K562 (cell line): ENCODE results near the gene ASB6. TPM values are rescaled to one million over a fixed set of nuclear protein-coding genes. Genes with fewer than 3 reads are reported as not detected.

Source experiments
- ATAC-seq: fragments of 200-7000 bp; cut with Tn5 transposase; 3 replicates; pipeline ENCODE4 v1.9.1; 2020; ENCODE audit warnings: moderate library complexity
- BruUV-seq: library from RNA; stranded (reverse); fragments of 400-500 nt; replicated peaks from 2 replicates; lab custom pipeline; 2021; lab: Mats Ljungman, UMichigan
- CTCF ChIA-PET: fragments of 300-600 bp; formaldehyde crosslinking; extraction: SDS; loops from one replicate; lab custom pipeline; 2021; ENCODE audit warnings: low intra/inter-chr PET ratio; lab: Yijun Ruan, JAX
- POLR2A ChIA-PET: fragments of 300-600, 350-650 bp; sonication (Branson Sonifier 250); formaldehyde crosslinking; extraction: SDS; loops from one replicate; lab custom pipeline; 2021; ENCODE audit warnings: antibody characterized with exemption, inconsistent platforms; lab: Yijun Ruan, JAX
- DNase-seq, 4 experiments: peaks; one replicate each; pipeline versions ENCODE4 v3.0.0 to v3.0.0-alpha.2; 2011 to 2018; ENCODE audit warnings: low spot score in 3 of 4, mixed read lengths in 3 of 4; ENCODE audit errors: extremely low read depth in 1 of 4
- FAIRE-seq: peaks from 2 replicates; lab custom pipeline; 2011; peaks lifted over from hg19 to GRCh38; lab: Jason Lieb, UNC
- H2AFZ ChIP-seq: 2 replicates; pipeline ENCODE4 v1.6.0; 2011; ENCODE audit warnings: low read depth, low read length, control low read depth, inconsistent platforms
- H3K27ac ChIP-seq: fragments of 200-600 bp; 3 replicates; pipeline ENCODE4 v1.8.0; 2011; ENCODE audit warnings: low read depth, mild to moderate bottlenecking, control low read depth, inconsistent platforms, low read length, moderate library complexity, mixed read lengths; ENCODE audit errors: extremely low read depth
- H3K27me3 ChIP-seq, 2 experiments: fragments of 300-600 bp in 1 of 2; 2 replicates in 1 of 2; 3 replicates in 1 of 2; pipeline versions ENCODE4 v1.6.0 to v1.8.0; 2011; ENCODE audit warnings: inconsistent platforms in 2 of 2, low read length in 2 of 2, mild to moderate bottlenecking in 1 of 2, mixed read lengths in 1 of 2, moderate library complexity in 1 of 2; ENCODE audit not compliant: control insufficient read depth in 2 of 2, insufficient read depth in 2 of 2
- H3K36me3 ChIP-seq: fragments of 300-600 bp; 3 replicates; pipeline ENCODE4 v1.8.0; 2011; ENCODE audit warnings: mild to moderate bottlenecking, low read length, inconsistent platforms; ENCODE audit not compliant: control insufficient read depth, insufficient read depth
- H3K4me1 ChIP-seq, 2 experiments: fragments of 200-600 bp in 1 of 2; replicated peaks in 1 of 2; 2 replicates in 1 of 2; 3 replicates in 1 of 2; pipeline versions ENCODE4 v1.5.1 to v1.8.0; 2011; ENCODE audit warnings: inconsistent platforms in 2 of 2, low read length in 2 of 2, mild to moderate bottlenecking in 1 of 2, mixed read lengths in 1 of 2, moderate library complexity in 1 of 2; ENCODE audit not compliant: control insufficient read depth in 2 of 2, insufficient read depth in 2 of 2
- H3K4me2 ChIP-seq: 2 replicates; pipeline ENCODE4 v1.6.1; 2011; ENCODE audit warnings: low read length, control low read depth, inconsistent platforms, mixed read lengths; ENCODE audit not compliant: insufficient read depth
- H3K4me3 ChIP-seq: fragments of 200-600 bp; sonication (generic), shearing (Covaris generic); 2 replicates; pipeline ENCODE4 v1.5.1; 2016; ENCODE audit warnings: control low read depth, inconsistent platforms
- H3K79me2 ChIP-seq: fragments of 200-600 bp; 3 replicates; pipeline ENCODE4 v1.8.0; 2011; ENCODE audit warnings: low read length, inconsistent platforms; ENCODE audit not compliant: control insufficient read depth, insufficient read depth
- H3K9ac ChIP-seq, 2 experiments: 2 replicates each; pipeline versions ENCODE4 v1.6.0 to v1.6.1; 2011; ENCODE audit warnings: low read depth in 2 of 2, low read length in 2 of 2, control low read depth in 1 of 2, inconsistent platforms in 1 of 2, mild to moderate bottlenecking in 1 of 2, mixed read lengths in 1 of 2; ENCODE audit not compliant: insufficient read depth in 1 of 2
- H3K9me1 ChIP-seq: one replicate; pipeline ENCODE4 v1.6.0; 2011; ENCODE audit warnings: inconsistent platforms, mild to moderate bottlenecking, low read length, moderate library complexity; ENCODE audit not compliant: control insufficient read depth, insufficient read depth
- H3K9me3 ChIP-seq: replicated peaks from 2 replicates; pipeline ENCODE4 v1.5.1; 2011; ENCODE audit warnings: low read depth, low read length, inconsistent platforms; ENCODE audit not compliant: control insufficient read depth, insufficient read depth
- H4K20me1 ChIP-seq: replicated peaks from 2 replicates; pipeline ENCODE4 v1.6.1; 2011; ENCODE audit warnings: low read length, inconsistent platforms, mixed read lengths; ENCODE audit not compliant: control insufficient read depth, insufficient read depth
- BCOR ChIP-seq: fragments of 450-650 bp; IDR thresholded peaks from 2 replicates; pipeline ENCODE4 v1.6.1; 2016
- E2F1 ChIP-seq: sonication (generic); formaldehyde crosslinking; IDR thresholded peaks from 2 replicates; pipeline ENCODE4 v1.8.1; 2023; ENCODE audit warnings: mild to moderate bottlenecking, missing genetic modification reagents, moderate library complexity
- GABPA ChIP-seq: fragments of 200-800 bp; sonication (Bioruptor generic); conservative IDR thresholded peaks from 2 replicates; pipeline ENCODE4 v1.6.1; 2016; ENCODE audit warnings: low read depth, missing genetic modification characterization, missing compliant biosample characterization
- GATAD2A ChIP-seq: fragments of 450-650 bp; IDR thresholded peaks from 2 replicates; pipeline ENCODE4 v1.6.1; 2017
- NCOA6 ChIP-seq: fragments of 450-650 bp; IDR thresholded peaks from 2 replicates; pipeline ENCODE4 v1.6.1; 2017; ENCODE audit warnings: mild to moderate bottlenecking
- NR2C1 ChIP-seq, 2 experiments: fragments of 450-650 bp; IDR thresholded peaks; 2 replicates each; pipeline ENCODE4 v1.6.1; 2017; ENCODE audit warnings: mild to moderate bottlenecking in 2 of 2, antibody characterized with exemption in 1 of 2, inconsistent platforms in 1 of 2, missing compliant biosample characterization in 1 of 2, missing genetic modification characterization in 1 of 2
- PURB ChIP-seq: sonication (generic); formaldehyde crosslinking; IDR thresholded peaks from 2 replicates; pipeline ENCODE4 v1.9.0; 2021; ENCODE audit warnings: low read depth, mild to moderate bottlenecking, missing genetic modification reagents
- SIX5 ChIP-seq, 2 experiments: IDR thresholded peaks; 2 replicates each; pipeline ENCODE4 v1.6.1; 2011; ENCODE audit warnings: low read length in 2 of 2, borderline replicate concordance in 1 of 2, low read depth in 1 of 2, mild to moderate bottlenecking in 1 of 2, moderate library complexity in 1 of 2; ENCODE audit not compliant: insufficient read depth in 1 of 2
- SOX6 ChIP-seq: fragments of 450-650 bp; IDR thresholded peaks from 2 replicates; pipeline ENCODE4 v1.6.1; 2014; ENCODE audit warnings: mild to moderate bottlenecking
- SRF ChIP-seq, 2 experiments: fragments of 250-450, 450-650 bp in 1 of 2; sonication (Bioruptor Pico) in 1 of 2; sonication (generic) in 1 of 2; formaldehyde crosslinking; IDR thresholded peaks; 2 replicates each; pipeline versions ENCODE4 v1.5.0 to v1.5.1; 2020 to 2022; ENCODE audit warnings: mild to moderate bottlenecking in 1 of 2, missing genetic modification reagents in 1 of 2
- ZBTB33 ChIP-seq: sonication (generic); formaldehyde crosslinking; IDR thresholded peaks from 2 replicates; pipeline ENCODE4 v1.8.1; 2023; ENCODE audit warnings: mild to moderate bottlenecking, missing genetic modification reagents
- ZC3H11A ChIP-seq: IDR thresholded peaks from 2 replicates; pipeline ENCODE4 v1.6.1; 2012; ENCODE audit warnings: low read depth, low read length, improper control_type of control experiment
- ZFP36 ChIP-seq: fragments of 150-350 bp; IDR thresholded peaks from 2 replicates; pipeline ENCODE4 v1.6.1; 2018; ENCODE audit warnings: low read length, low read depth; ENCODE audit not compliant: partially characterized antibody
- ZNF436 ChIP-seq: fragments of 250-450, 450-650 bp; sonication (Bioruptor Pico); formaldehyde crosslinking; IDR thresholded peaks from 2 replicates; pipeline ENCODE4 v1.7.0; 2020; ENCODE audit warnings: mild to moderate bottlenecking
- WGBS: fragments of 100-300 bp; shearing (Covaris generic); methylation state at CpG from one replicate; pipeline ENCODE4 v1.1.6; 2016; ENCODE audit warnings: low coverage, mixed read lengths; ENCODE audit not compliant: insufficient coverage; ENCODE audit errors: missing lambda C conversion rate; 5-methylcytosine and 5-hydroxymethylcytosine counted together
- in situ Hi-C: fragments of 300-500 bp; cut with MboI; formaldehyde crosslinking; loops from 4 replicates; pipeline ENCODE4 v1.15.0; 2018; ENCODE audit warnings: inconsistent platforms, mixed read lengths
- intact Hi-C: fragments of 100-400 bp; cut with micrococcal nuclease; formaldehyde crosslinking; loops from 2 replicates; pipeline ENCODE4 v1.14.2; 2022
- polyA plus RNA-seq, 8 experiments: library from polyadenylated mRNA; depleted of rRNA in 4 of 8; stranded (reverse) in 5 of 8; unstranded in 3 of 8; fragments of >200 nt; fragmentation: Nextera tagmentation in 2 of 8; fragmentation: Illumina TruSeq in 1 of 8; extraction: Ambion mirVana in 2 of 8; extraction: Trizol in 1 of 8; gene quantifications; 2 replicates each; pipeline versions ENCODE4 v1.2.1 to v1.2.3, GENCODE V29; 2011 to 2014; ENCODE audit warnings: inconsistent platforms in 1 of 8, missing spikeins in 1 of 8
- total RNA-seq, 7 experiments: library from RNA; depleted of rRNA in 6 of 7; stranded (reverse); fragments of >200 nt in 6 of 7; fragmentation: Illumina TruSeq in 2 of 7; extraction: Trizol in 2 of 7; gene quantifications; 2 replicates each; pipeline versions ENCODE4 v1.2.1 to v1.2.3, GENCODE V29; 2011 to 2021; ENCODE audit warnings: low replicate concordance in 1 of 7
- TF ChIP-seq, protein P1 (sequence below): fragments of 450-650 bp; IDR thresholded peaks from 2 replicates; pipeline ENCODE4 v1.6.1; 2018; ENCODE audit warnings: mild to moderate bottlenecking, low read depth; ENCODE audit not compliant: partially characterized antibody

Gene ASB6
- total and polyA plus RNA-seq, 9 of the 15 experiments (the other 6 are each of a cell fraction or from before 2014, with no cell fraction given): 0.92 to 17.8 (median 11.3) TPM

GRCh38 chr9:129608561-129609481 is 33.1 kb downstream of the ASB6 start:
- BruUV-seq: no TSS peak
- Histone ChIP-seq H4K20me1 (0 out of 2 replicates have a peak, but pooled peaks cover 10% of the 10 kb centered on the region), H3K27me3 (peaks cover 0 to 24% of the 10 kb centered on the region in 2 experiments; a peak in 2 of 5 replicates), H3K79me2 (no peaks in the 10 kb centered on the region), H2AFZ (no peak overlapping the region), H3K9ac (peak overlapping the region in 1 of 2 experiments; percentile 55; a peak in 2 of 4 replicates), H3K9me1 (no peaks in the 10 kb centered on the region), H3K36me3 (no peaks in the 10 kb centered on the region), H3K4me2 (no peak overlapping the region), H3K9me3 (no peaks in the 10 kb centered on the region), H3K4me3 (no peak overlapping the region), H3K4me1 (peaks cover 11 to 75% of the 10 kb centered on the region in 2 experiments; a peak in 4 of 5 replicates), H3K27ac (no peak overlapping the region)
- FAIRE-seq (no peak), ATAC-seq (no peak), DNase-seq (no peak)
- ChIA-PET CTCF (interaction anchor here (0.6 to 3.3 kb wide), 5 partner anchors 33 to 478 kb away, joined by 3 to 53 read pairs (median 4); partner anchors contain the start of gene ASB6), POLR2A (interaction anchor here (0.7 to 1.7 kb wide), 4 partner anchors 99 to 470 kb away, joined by 4 to 6 read pairs (median 5); no protein-coding TSS in a partner anchor)
- intact Hi-C loops: loop anchor here (5.0 to 10.0 kb wide), 2 partner anchors 54 to 122 kb away; no protein-coding TSS in a partner anchor
- in situ Hi-C loops: loop anchor here (5.0 to 25.0 kb wide), 3 partner anchors 47 to 272 kb away; no protein-coding TSS in a partner anchor
- 80% methylated on average over 18 of the region's 27 CpGs for WGBS
- TF ChIP-seq NR2C1 (IDR thresholded peaks at IDR 0.05): no peak
- TF ChIP-seq NR2C1 (tag; IDR thresholded peaks at IDR 0.05): no peak
- TF ChIP-seq GATAD2A: 0 out of 2 replicates have a peak, but pooled peaks have one; percentile 3
- peak; percentile 28; the same call in 1 of the 2 replicates for TF ChIP-seq BCOR
- peak; percentile 59; the same call in 1 of the 2 replicates for TF ChIP-seq ZBTB33 (CRISPR knock-in tag)
- TF ChIP-seq ZFP36: peak; percentile 43
- no peak for TF ChIP-seq SIX5 (IDR thresholded peaks at IDR 0.05; ENCODE audit: borderline replicate concordance in 1 of 2, insufficient read depth in 1 of 2, low read depth in 1 of 2, low read length in 2 of 2)
- no peak for TF ChIP-seq ZNF436 (CRISPR knock-in tag)
- no peak for TF ChIP-seq E2F1 (CRISPR knock-in tag)
- TF ChIP-seq, protein P1, sequence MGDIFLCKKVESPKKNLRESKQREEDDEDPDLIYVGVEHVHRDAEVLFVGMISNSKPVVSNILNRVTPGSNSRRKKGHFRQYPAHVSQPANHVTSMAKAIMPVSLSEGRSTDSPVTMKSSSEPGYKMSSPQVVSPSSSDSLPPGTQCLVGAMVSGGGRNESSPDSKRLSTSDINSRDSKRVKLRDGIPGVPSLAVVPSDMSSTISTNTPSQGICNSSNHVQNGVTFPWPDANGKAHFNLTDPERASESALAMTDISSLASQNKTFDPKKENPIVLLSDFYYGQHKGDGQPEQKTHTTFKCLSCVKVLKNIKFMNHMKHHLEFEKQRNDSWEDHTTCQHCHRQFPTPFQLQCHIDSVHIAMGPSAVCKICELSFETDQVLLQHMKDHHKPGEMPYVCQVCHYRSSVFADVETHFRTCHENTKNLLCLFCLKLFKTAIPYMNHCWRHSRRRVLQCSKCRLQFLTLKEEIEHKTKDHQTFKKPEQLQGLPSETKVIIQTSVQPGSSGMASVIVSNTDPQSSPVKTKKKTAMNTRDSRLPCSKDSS: no peak
- no peak for TF ChIP-seq GABPA (tag)
- TF ChIP-seq ZC3H11A: no peak
- no peak for TF ChIP-seq NCOA6
- TF ChIP-seq SRF (CRISPR knock-in tag; IDR thresholded peaks at IDR 0.05): no peak
- no peak for TF ChIP-seq PURB (CRISPR knock-in tag)
- no peak for TF ChIP-seq SOX6
